Mesothelial cell of epicardium (in vitro differentiated cells): ENCODE results near the gene TRIO. TPM values are rescaled to one million over a fixed set of nuclear protein-coding genes. Genes with fewer than 3 reads are reported as not detected.

Experiments used
- DNase-seq, 2 experiments: peaks; one replicate each; pipeline ENCODE4 v3.0.0; 2021; ENCODE audit warnings: low spot score in 2 of 2; ENCODE audit not compliant: unreplicated experiment in 2 of 2
- H3K27ac Mint-ChIP-seq: 2 replicates; pipeline ENCODE4 v1.8.0; 2021; ENCODE audit warnings: mixed read lengths
- H3K27me3 Mint-ChIP-seq: 2 replicates; pipeline ENCODE4 v1.8.0; 2021; ENCODE audit warnings: low read depth, mixed read lengths
- H3K36me3 Mint-ChIP-seq: 2 replicates; pipeline ENCODE4 v1.8.0; 2021; ENCODE audit warnings: mixed read lengths
- H3K4me1 Mint-ChIP-seq: 2 replicates; pipeline ENCODE4 v1.8.0; 2021; ENCODE audit warnings: mixed read lengths
- H3K4me3 Mint-ChIP-seq: 2 replicates; pipeline ENCODE4 v1.8.0; 2021; ENCODE audit warnings: mild to moderate bottlenecking, moderate library complexity, mixed read lengths
- H3K9me3 Mint-ChIP-seq: 2 replicates; pipeline ENCODE4 v1.8.0; 2021; ENCODE audit warnings: mixed read lengths
- CTCF ChIP-seq: fragments of 200-600 bp; sonication (generic); IDR thresholded peaks from one replicate; pipeline ENCODE4 v1.5.0; 2021; ENCODE audit warnings: antibody characterized with exemption; ENCODE audit not compliant: unreplicated experiment
- total RNA-seq: library from RNA; stranded (reverse); gene quantifications from 3 replicates; pipeline ENCODE4 v1.2.1, GENCODE V29; 2021

Gene TRIO
- total RNA-seq, 1 donor from 2014 or later = 209 TPM

DNA sequence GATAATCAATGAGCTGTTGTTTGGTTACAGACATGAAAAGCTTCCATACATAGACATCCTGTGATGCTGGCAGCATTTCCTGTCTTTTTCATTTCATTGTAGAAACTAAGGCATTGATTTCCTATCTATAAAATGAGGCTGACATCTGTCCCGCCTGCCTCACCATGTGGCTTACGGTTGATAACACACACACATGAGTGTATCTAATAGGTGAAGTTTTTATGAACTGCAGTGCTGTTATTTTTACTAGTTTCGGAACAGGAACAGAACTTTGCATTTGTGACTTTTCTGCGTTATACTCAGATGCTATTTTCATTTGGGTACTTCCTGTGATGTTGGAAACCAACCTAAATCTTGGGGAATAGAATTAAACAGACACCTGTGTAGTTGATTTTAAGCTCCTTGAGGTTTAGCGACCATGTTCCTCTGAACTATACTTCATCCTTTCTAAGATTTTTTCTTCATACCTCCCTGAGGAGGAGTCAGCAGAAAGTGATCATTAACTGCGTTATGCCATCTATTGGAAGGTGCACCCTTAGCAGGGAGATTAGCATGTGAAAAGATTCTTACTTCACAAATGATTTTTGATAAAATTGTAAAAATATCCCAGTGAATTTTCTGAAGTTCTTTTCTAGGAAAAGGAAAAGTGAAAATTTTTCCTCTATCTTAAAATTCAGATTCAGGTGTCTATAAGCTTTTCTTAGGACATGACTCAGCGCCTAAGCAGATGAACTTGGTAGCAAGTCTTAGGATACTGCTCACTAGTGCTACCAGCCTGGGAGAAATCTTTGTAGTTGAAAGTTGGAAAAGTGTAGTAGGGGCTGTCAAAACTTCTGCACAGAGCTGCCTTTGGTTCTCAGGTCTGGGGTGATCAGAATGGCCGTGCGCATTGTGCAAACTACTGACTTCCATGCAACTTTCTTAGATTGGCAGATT is 134.5 kb downstream of the TRIO start:
- H3K36me3 Mint-ChIP-seq = peaks cover 17% of the 10 kb centered on the region
- no peak for TF ChIP-seq CTCF
- H3K27me3 Mint-ChIP-seq = no peaks in the 10 kb centered on the region
- no peak overlapping the region for H3K27ac Mint-ChIP-seq
- no peak for DNase-seq
- H3K9me3 Mint-ChIP-seq = no peaks in the 10 kb centered on the region
- no peaks in the 10 kb centered on the region for H3K4me1 Mint-ChIP-seq
- no peak overlapping the region for H3K4me3 Mint-ChIP-seq

DNA sequence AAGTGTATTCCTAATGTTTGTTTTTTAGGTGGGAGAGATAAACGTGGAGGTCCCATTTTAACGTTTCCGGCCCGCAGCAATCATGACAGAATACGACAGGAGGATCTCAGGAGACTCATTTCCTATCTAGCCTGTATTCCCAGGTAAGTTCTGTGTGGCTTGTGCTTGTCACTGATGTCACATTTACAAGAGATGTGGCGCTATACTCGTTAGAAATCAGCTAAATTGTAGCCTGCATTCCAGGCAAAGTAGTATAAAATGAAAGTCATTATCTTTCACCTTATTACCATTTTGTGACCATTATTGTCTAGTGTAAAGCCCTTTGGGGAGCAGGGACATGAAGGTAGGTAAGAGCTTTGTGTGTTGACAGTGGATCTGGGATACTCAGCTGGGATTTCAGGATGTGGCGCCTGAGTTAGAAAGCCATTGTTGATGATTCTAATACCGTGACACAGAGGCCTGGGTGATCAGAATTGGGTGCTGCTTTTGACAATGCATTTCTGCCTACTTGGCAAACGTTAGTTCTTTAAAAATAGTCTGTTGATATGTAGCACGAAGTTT is 137.2 kb downstream of the TRIO start:
- Mint-ChIP-seq H3K27ac (no peak overlapping the region), H3K27me3 (no peaks in the 10 kb centered on the region), H3K4me3 (no peak overlapping the region), H3K36me3 (peaks cover 17% of the 10 kb centered on the region), H3K4me1 (peaks cover 16% of the 10 kb centered on the region), H3K9me3 (no peaks in the 10 kb centered on the region)
- no peak for TF ChIP-seq CTCF
- no peak for DNase-seq

- no peak for DNase-seq
- peaks cover 16% of the 10 kb centered on the region for H3K4me1 Mint-ChIP-seq
- TF ChIP-seq CTCF = no peak
- no peaks in the 10 kb centered on the region for H3K27me3 Mint-ChIP-seq
- H3K36me3 Mint-ChIP-seq = peaks cover 16% of the 10 kb centered on the region
- no peaks in the 10 kb centered on the region for H3K9me3 Mint-ChIP-seq
- H3K4me3 Mint-ChIP-seq = no peak overlapping the region
- H3K27ac Mint-ChIP-seq = no peak overlapping the region
Measured at GRCh38 chr5:14281746-14282181, 138.6 kb downstream of the TRIO start.

DNA sequence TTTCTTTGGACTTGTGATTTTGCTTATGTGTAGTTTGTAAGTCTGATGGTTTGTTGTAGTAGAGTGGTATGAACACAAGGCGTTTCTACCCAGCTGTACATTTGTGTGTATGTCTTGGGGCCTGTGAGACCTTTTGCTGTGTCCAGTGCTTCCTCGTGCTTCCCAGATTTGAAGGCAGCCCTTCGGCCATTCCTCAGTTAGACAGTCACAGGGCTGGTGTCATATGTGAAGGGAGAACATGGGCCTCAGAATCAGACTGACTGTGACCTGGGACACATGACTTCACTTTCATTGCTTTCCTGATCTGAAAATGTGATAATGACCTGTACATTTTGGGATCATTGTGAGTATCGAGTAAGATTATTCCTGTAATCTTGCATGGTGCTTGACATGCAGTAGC is 140.0 kb downstream of the TRIO start:
- Mint-ChIP-seq H3K27ac (no peak overlapping the region), H3K4me1 (peaks cover 16% of the 10 kb centered on the region), H3K36me3 (peaks cover 19% of the 10 kb centered on the region), H3K27me3 (no peaks in the 10 kb centered on the region), H3K9me3 (no peaks in the 10 kb centered on the region), H3K4me3 (no peak overlapping the region)
- no peak for TF ChIP-seq CTCF
- DNase-seq = no peak

GRCh38 chr5:14284392-14285148 is 141.4 kb downstream of the TRIO start:
- H3K36me3 Mint-ChIP-seq = peaks cover 22% of the 10 kb centered on the region
- H3K27me3 Mint-ChIP-seq = no peaks in the 10 kb centered on the region
- no peaks in the 10 kb centered on the region for H3K9me3 Mint-ChIP-seq
- H3K4me1 Mint-ChIP-seq = peaks cover 16% of the 10 kb centered on the region
- DNase-seq = no peak
- TF ChIP-seq CTCF = no peak
- H3K27ac Mint-ChIP-seq = no peak overlapping the region
- H3K4me3 Mint-ChIP-seq = no peak overlapping the region
